ENCODE data around the gene GRHL1. TPM values are rescaled to one million over a fixed set of nuclear protein-coding genes. Genes with fewer than 3 reads are reported as not detected.

The GRHL1 gene
- total RNA-seq, 1 donor from 2014 or later: 2.1 TPM

DNA sequence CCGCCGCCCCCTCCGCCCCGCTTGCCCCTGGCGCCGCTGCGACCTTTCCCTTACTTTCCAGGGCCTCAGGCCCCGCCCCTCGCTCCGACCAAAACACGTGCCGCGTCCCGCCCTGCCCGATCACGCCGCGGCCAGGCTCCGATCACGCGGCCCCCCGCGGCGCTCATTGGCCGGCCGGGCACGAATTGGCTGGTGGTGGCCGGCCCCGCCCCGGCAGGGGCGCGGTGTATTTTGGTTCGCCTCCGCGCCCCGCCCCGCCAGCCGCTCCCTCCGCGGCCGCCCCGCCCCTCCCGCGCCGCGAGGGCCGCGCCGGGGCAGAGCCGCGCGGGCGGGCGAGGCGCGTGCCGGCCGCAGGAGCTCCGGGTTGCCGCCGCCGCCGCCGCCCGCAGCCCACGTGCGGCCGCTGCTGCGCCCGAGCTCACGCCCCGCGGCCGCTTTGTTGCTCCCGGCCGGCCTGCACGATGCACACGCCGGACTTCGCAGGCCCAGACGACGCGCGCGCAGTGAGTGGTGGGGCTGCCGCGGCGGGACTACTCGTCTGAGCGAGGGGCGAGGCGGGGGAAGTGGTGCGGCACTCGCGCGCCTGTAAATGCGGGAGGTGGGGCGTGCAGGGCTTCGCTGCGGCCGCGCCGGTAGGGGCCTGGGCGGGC is 91.9 kb downstream of the GRHL1 start, which contains the start of gene KLF11:
Gene KLF11, plus strand, starts transcription at position 295 of the 650 bp plus-strand sequence. Its CDS starts 167 bp downstream, at position 462.
- H3K27ac Mint-ChIP-seq: peak within 1 kb of the TSS; percentile 91
- H3K4me1 Mint-ChIP-seq: peaks cover 15% of the 10 kb centered on the region
- peaks cover 29% of the 10 kb centered on the region for H3K27me3 Mint-ChIP-seq
- H3K9me3 Mint-ChIP-seq: no peaks in the 10 kb centered on the region
- peak; percentile 95 for DNase-seq
- intact Hi-C loops (cut with micrococcal nuclease): loop anchor here (1.0 kb wide), 1 partner anchor 200 kb away; the partner anchor contains the start of gene TAF1B
- peaks cover 22% of the 10 kb centered on the region for H3K36me3 Mint-ChIP-seq (ENCODE audit: low read depth)
- H3K4me3 Mint-ChIP-seq: peak within 1 kb of the TSS; percentile 82

DNA sequence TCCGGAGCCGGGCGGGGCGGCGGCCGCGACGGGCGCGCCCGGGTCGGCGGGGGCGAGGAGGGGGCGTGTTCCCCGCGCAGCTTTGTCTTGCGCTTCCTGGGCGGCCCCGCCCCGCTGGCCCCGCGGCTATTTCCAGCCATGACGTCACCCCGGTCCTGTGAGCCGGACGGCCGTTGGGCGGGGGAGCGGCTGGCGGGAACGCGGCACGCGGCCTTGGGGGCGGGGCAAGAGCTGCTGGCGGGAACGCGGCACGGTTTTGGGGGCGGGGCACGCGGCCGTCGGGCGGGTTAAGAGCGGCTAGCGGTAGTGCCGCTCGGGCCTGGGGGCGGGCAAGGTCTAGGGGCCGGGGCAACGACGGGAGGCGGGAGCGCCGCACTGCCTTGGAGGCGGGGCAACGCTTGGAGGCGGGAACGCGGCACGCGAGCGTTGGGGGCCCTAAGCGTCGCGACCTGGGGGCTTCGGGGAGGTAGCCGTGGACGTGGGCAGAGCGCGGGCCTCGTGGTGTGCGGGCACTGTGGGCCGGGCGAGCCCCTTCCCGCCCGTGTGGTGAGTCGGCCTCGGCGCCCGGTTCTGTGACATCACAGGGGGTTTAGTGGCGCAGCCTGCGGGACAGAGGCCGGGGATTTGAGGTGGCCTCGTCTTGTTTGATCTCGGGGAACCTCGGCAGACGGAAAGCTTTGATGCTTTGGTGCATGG is 92.6 kb downstream of the GRHL1 start:
- peak; percentile 96 for DNase-seq

DNA sequence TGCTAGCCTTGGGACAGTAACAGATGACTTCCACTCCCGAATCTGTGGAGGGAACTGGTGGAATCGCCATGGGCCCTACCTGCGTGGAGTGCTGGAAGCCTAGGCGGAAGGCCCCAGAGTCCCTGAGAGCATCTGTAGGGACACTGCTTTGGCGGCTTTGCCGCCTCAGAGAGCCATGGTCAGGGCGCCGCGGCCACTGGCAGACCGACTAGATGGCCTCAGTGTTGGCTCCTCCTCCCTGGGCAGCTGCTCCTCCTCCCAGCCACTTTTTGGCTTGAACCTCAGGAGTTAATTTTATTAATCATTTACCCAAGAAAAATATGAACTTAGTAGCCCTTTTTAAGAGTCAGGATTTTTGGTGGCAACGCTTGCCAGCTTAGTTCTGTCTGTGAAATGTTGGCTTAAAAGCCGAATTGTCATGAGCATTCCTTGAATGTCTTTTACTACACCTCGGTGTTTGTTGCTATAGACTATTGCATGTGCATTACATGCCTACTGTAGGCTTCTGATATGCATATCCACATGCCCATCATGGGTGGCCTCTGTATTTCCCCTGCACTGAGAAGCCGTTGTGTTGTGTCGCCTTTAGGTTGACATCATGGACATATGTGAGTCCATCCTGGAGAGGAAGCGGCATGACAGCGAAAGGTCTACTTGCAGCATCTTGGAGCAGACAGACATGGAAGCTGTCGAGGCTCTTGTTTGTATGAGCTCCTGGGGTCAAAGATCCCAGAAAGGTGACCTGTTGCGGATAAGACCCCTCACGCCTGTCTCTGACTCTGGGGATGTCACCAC is 94.3 kb downstream of the GRHL1 start:
- H3K27me3 Mint-ChIP-seq: peaks cover 17% of the 10 kb centered on the region
- no peaks in the 10 kb centered on the region for H3K9me3 Mint-ChIP-seq
- H3K4me3 Mint-ChIP-seq: peak overlapping the region; percentile 45
- peaks cover 15% of the 10 kb centered on the region for H3K4me1 Mint-ChIP-seq
- intact Hi-C loops (cut with micrococcal nuclease): no loop called here
- DNase-seq: no peak
- peaks cover 27% of the 10 kb centered on the region for H3K36me3 Mint-ChIP-seq (ENCODE audit: low read depth)
- H3K27ac Mint-ChIP-seq: no peak overlapping the region

More for the DNA sequence above, 92.6 kb downstream of the GRHL1 start:
- H3K4me3 Mint-ChIP-seq: peak overlapping the region; percentile 78
- peaks cover 22% of the 10 kb centered on the region for H3K36me3 Mint-ChIP-seq (ENCODE audit: low read depth)
- peak overlapping the region; percentile 82 for H3K27ac Mint-ChIP-seq
- H3K4me1 Mint-ChIP-seq: peaks cover 15% of the 10 kb centered on the region
- intact Hi-C loops (cut with micrococcal nuclease): loop anchor here (1.0 kb wide), 1 partner anchor 201 kb away; the partner anchor contains the start of gene TAF1B
- H3K27me3 Mint-ChIP-seq: peaks cover 27% of the 10 kb centered on the region
- H3K9me3 Mint-ChIP-seq: no peaks in the 10 kb centered on the region

DNA sequence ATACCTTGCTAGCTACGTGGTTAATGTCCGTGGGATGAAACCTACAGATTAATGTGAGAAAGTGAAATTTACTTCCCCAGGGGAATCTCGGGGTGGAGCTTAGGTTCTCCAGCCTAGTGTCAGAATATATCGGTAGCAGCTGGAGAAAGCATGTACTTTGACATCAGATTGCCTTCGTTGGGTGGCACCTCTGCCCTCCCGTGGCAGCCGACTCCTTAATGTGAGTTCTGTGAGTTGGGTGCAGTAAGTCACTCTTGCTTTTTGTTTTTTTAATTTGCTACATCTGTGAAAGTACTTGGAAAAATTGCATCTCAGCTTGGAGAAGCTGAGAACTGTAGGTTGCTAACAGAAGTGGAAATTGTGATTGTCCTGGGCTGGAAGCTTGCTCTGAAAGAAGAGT is 95.4 kb downstream of the GRHL1 start:
- H3K36me3 Mint-ChIP-seq (ENCODE audit: low read depth): peaks cover 27% of the 10 kb centered on the region
- intact Hi-C loops (cut with micrococcal nuclease): no loop called here
- H3K4me1 Mint-ChIP-seq: peaks cover 15% of the 10 kb centered on the region
- no peak overlapping the region for H3K27ac Mint-ChIP-seq
- H3K27me3 Mint-ChIP-seq: peaks cover 8% of the 10 kb centered on the region
- no peak for DNase-seq
- H3K4me3 Mint-ChIP-seq: no peak overlapping the region
- no peaks in the 10 kb centered on the region for H3K9me3 Mint-ChIP-seq

DNA sequence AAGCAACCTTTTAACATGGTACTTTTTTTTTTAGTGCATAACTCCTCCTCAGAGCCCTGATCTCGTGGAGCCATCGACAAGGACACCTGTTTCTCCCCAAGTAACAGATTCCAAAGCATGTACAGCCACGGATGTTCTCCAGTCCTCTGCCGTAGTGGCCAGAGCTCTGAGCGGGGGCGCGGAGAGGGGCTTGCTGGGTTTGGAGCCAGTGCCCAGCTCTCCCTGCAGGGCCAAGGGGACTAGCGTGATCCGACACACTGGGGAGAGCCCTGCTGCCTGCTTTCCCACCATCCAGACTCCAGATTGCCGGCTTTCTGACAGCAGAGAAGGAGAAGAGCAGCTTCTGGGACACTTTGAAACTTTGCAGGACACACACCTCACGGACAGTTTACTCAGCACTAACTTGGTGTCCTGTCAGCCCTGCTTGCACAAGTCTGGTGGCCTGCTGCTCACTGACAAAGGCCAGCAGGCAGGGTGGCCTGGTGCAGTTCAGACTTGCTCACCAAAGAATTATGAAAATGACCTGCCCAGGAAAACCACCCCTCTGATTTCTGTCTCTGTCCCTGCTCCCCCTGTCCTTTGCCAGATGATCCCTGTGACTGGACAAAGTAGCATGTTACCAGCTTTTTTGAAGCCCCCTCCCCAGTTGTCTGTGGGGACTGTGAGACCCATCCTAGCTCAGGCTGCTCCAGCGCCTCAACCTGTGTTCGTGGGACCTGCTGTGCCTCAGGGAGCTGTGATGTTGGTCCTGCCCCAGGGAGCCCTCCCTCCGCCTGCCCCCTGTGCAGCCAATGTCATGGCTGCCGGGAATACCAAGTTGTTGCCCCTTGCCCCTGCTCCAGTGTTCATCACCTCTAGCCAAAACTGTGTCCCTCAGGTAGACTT is 96.4 kb downstream of the GRHL1 start:
- intact Hi-C loops (cut with micrococcal nuclease): loop anchor here (1.0 kb wide), 3 partner anchors 64 to 249 kb away; no protein-coding TSS in a partner anchor

DNA sequence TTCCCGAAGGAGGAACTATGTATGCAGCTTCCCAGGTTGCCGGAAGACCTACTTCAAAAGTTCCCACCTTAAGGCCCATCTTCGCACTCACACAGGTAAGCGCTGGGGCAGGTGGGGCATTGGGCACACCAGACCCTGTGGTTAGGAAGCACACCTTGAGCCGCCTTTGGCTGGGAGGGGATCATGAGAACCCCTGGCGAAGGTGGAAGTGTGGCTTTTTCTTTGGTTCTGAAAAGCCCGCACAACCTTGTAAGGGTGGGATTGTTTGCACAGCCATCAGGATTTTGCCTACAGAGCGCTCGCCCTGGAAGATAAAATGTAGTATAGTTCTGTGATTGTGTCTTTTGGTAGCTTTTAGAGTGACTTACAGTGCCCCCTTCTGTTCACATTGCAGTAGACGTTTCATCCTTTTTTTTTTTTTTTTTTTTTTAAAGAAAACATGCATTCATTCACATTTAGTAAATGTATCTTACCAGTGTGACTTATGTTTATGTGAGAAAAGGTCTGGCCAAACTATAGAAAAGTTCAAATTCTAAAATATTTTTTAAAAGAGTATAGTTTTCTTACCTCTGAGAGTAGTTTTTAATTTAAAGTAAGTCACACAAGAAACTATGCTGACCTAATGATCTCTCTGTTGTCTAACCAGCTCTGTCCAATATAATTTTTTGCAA is 97.1 kb downstream of the GRHL1 start:
- H3K4me3 Mint-ChIP-seq: no peak overlapping the region
- H3K27ac Mint-ChIP-seq: no peak overlapping the region
- intact Hi-C loops (cut with micrococcal nuclease): loop anchor here (1.0 kb wide), 3 partner anchors 64 to 249 kb away; no protein-coding TSS in a partner anchor
- no peaks in the 10 kb centered on the region for H3K27me3 Mint-ChIP-seq
- DNase-seq: peak; percentile 77
- peaks cover 32% of the 10 kb centered on the region for H3K36me3 Mint-ChIP-seq (ENCODE audit: low read depth)
- H3K9me3 Mint-ChIP-seq: no peaks in the 10 kb centered on the region
- peaks cover 8% of the 10 kb centered on the region for H3K4me1 Mint-ChIP-seq

More for the DNA sequence above, 96.4 kb downstream of the GRHL1 start:
- Mint-ChIP-seq H3K36me3 (ENCODE audit: low read depth) (peaks cover 31% of the 10 kb centered on the region), H3K27ac (no peak overlapping the region), H3K4me1 (peaks cover 9% of the 10 kb centered on the region), H3K27me3 (peaks cover under 1% of the 10 kb centered on the region), H3K9me3 (no peaks in the 10 kb centered on the region), H3K4me3 (no peak overlapping the region)
- DNase-seq: no peak

Other genes starting within 250 kb of the GRHL1 start
- gene TAF1B, start 108.2 kb upstream of the GRHL1 start, total RNA-seq: 21.9 and 22.7 TPM in 2 replicates
- 7.2 and 8.4 TPM in 2 replicates for gene KLF11, start 91.9 kb downstream of the GRHL1 start, total RNA-seq
- gene CYS1, start 128.7 kb downstream of the GRHL1 start, total RNA-seq: 0.24 and 0.63 TPM in 2 replicates
- 378 and 383 TPM in 2 replicates for gene RRM2, start 171.0 kb downstream of the GRHL1 start, total RNA-seq

Measured in activated CD4-positive, alpha-beta T cell treated with anti-CD3 and anti-CD28 coated beads, Interleukin-2, amount 10 ng/mL, durations not matched to agents 24 days and 14 days (primary cell).